MM.1S (cell line): ENCODE measurements around the gene GTF3C5.

Experiments used
- DNase-seq: peaks from one replicate; pipeline ENCODE4 v3.0.0-alpha.2; 2015
- H2AFZ ChIP-seq: fragments of 300-600 bp; sonication (generic); 2 replicates; pipeline ENCODE4 v1.6.0; 2016; ENCODE audit warnings: antibody characterized with exemption, low read length
- H3F3A ChIP-seq: fragments of 300-600 bp; sonication (generic); 2 replicates; pipeline ENCODE4 v1.6.1; 2016; ENCODE audit warnings: mild to moderate bottlenecking, antibody characterized with exemption, low read length, moderate library complexity, mixed read lengths; ENCODE audit not compliant: insufficient read depth
- H3K27ac ChIP-seq: fragments of 300-600 bp; sonication (generic); 2 replicates; pipeline ENCODE4 v1.5.1; 2016; ENCODE audit warnings: mild to moderate bottlenecking, low read length
- H3K27me3 ChIP-seq: fragments of 300-600 bp; sonication (generic); replicated peaks from 2 replicates; pipeline ENCODE4 v1.6.0; 2016; ENCODE audit warnings: low read length; ENCODE audit not compliant: insufficient read depth
- H3K36me3 ChIP-seq: fragments of 300-600 bp; sonication (generic); replicated peaks from 2 replicates; pipeline ENCODE4 v1.6.1; 2016; ENCODE audit warnings: mild to moderate bottlenecking, low read length, mixed read lengths; ENCODE audit not compliant: insufficient read depth
- H3K4me1 ChIP-seq: fragments of 300-600 bp; sonication (generic); 2 replicates; pipeline ENCODE4 v1.6.1; 2016; ENCODE audit warnings: low read length, mixed read lengths
- H3K4me2 ChIP-seq: fragments of 300-600 bp; sonication (generic); 2 replicates; pipeline ENCODE4 v1.6.0; 2016; ENCODE audit warnings: low read depth, low read length
- H3K4me3 ChIP-seq: fragments of 300-600 bp; sonication (generic); 2 replicates; pipeline ENCODE4 v1.5.1; 2016; ENCODE audit warnings: low read length, mixed read lengths
- H3K79me2 ChIP-seq: fragments of 300-600 bp; sonication (generic); 2 replicates; pipeline ENCODE4 v1.6.1; 2016; ENCODE audit warnings: mixed run types, low read length, mixed read lengths
- H3K9ac ChIP-seq: fragments of 300-600 bp; sonication (generic); 2 replicates; pipeline ENCODE4 v1.6.1; 2016; ENCODE audit warnings: low read length, mixed read lengths
- H3K9me2 ChIP-seq: fragments of 300-600 bp; sonication (generic); replicated peaks from 2 replicates; pipeline ENCODE4 v1.6.1; 2016; ENCODE audit warnings: mild to moderate bottlenecking, low read length, mixed read lengths; ENCODE audit not compliant: insufficient read depth
- H3K9me3 ChIP-seq: fragments of 300-600 bp; sonication (generic); replicated peaks from 2 replicates; pipeline ENCODE4 v1.6.1; 2016; ENCODE audit warnings: mild to moderate bottlenecking, low read length, mixed read lengths; ENCODE audit not compliant: insufficient read depth
- H4K20me1 ChIP-seq: fragments of 300-600 bp; sonication (generic); 2 replicates; pipeline ENCODE4 v1.6.1; 2016; ENCODE audit warnings: mild to moderate bottlenecking, low read length, moderate library complexity, mixed read lengths; ENCODE audit not compliant: insufficient read depth
- CTCF ChIP-seq: fragments of 300-600 bp; sonication (generic); IDR thresholded peaks from 2 replicates; pipeline ENCODE4 v1.5.1; 2016; ENCODE audit warnings: antibody characterized with exemption, low read length, mixed read lengths
- EZH2 ChIP-seq: fragments of 300-600 bp; sonication (generic); optimal IDR thresholded peaks from 2 replicates; pipeline ENCODE3; 2017; ENCODE audit warnings: low read depth, mild to moderate bottlenecking, antibody characterized with exemption, low read length, mixed read lengths
- EZH2phosphoT487 ChIP-seq: fragments of 300-600 bp; sonication (generic); IDR thresholded peaks from 2 replicates; pipeline ENCODE4 v1.6.1; 2018; ENCODE audit warnings: antibody characterized with exemption, low read length

Gene GTF3C5

DNA sequence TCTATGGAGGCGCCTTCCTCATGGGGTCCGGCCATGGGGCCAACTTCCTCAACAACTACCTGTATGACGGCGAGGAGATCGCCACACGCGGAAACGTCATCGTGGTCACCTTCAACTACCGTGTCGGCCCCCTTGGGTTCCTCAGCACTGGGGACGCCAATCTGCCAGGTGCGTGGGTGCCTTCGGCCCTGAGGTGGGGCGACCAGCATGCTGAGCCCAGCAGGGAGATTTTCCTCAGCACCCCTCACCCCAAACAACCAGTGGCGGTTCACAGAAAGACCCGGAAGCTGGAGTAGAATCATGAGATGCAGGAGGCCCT, 34.2 kb downstream of the GTF3C5 start:
- peaks cover 3% of the 10 kb centered on the region; the same call in 1 of the 2 replicates for H3F3A ChIP-seq
- no peak overlapping the region for H3K27ac ChIP-seq
- H3K9me3 ChIP-seq, result no peaks in the 10 kb centered on the region
- no peak overlapping the region for H3K4me3 ChIP-seq
- H3K79me2 ChIP-seq, result no peaks in the 10 kb centered on the region
- no peak overlapping the region for H3K9ac ChIP-seq
- H3K27me3 ChIP-seq, result 0 out of 2 replicates have a peak, but pooled peaks cover 10% of the 10 kb centered on the region
- H3K4me1 ChIP-seq, result 0 out of 2 replicates have a peak, but pooled peaks cover 4% of the 10 kb centered on the region
- H4K20me1 ChIP-seq, result no peaks in the 10 kb centered on the region
- no peaks in the 10 kb centered on the region for H3K36me3 ChIP-seq
- DNase-seq, result no peak
- no peak overlapping the region for H3K4me2 ChIP-seq
- H2AFZ ChIP-seq, result no peak overlapping the region
- H3K9me2 ChIP-seq, result no peaks in the 10 kb centered on the region
- TF ChIP-seq EZH2, result no peak
- no peak for TF ChIP-seq EZH2phosphoT487
- no peak for TF ChIP-seq CTCF

DNA sequence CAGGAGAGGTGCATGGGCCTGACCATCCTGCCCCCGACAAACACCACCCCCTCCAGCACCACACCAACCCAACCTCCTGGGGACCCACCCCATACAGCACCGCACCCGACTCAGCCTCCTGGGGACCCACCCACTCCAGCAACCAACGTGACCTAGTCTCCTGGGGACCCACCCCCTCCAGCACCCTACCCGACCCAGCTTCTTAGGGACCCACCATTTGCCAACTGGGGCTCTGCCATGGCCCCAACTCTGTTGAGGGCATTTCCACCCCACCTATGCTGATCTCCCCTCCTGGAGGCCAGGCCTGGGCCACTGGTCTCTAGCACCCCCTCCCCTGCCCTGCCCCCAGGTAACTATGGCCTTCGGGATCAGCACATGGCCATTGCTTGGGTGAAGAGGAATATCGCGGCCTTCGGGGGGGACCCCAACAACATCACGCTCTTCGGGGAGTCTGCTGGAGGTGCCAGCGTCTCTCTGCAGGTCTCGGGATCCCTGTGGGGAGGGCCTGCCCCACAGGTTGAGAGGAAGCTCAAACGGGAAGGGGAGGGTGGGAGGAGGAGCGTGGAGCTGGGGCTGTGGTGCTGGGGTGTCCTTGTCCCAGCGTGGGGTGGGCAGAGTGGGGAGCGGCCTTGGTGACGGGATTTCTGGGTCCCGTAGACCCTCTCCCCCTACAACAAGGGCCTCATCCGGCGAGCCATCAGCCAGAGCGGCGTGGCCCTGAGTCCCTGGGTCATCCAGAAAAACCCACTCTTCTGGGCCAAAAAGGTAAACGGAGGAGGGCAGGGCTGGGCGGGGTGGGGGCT, 35.6 kb downstream of the GTF3C5 start:
- Histone ChIP-seq H3K27me3 (0 out of 2 replicates have a peak, but pooled peaks cover 10% of the 10 kb centered on the region), H3K9ac (no peak overlapping the region)

GRCh38 chr9:133067006-133067405, 36.2 kb downstream of the GTF3C5 start:
- no peak for DNase-seq
- Histone ChIP-seq H3K4me3 (no peak overlapping the region), H3K4me2 (no peak overlapping the region), H3K27me3 (0 out of 2 replicates have a peak, but pooled peaks cover 10% of the 10 kb centered on the region), H3K9ac (no peak overlapping the region), H3F3A (no peaks in the 10 kb centered on the region), H3K36me3 (no peaks in the 10 kb centered on the region), H3K79me2 (no peaks in the 10 kb centered on the region), H4K20me1 (no peaks in the 10 kb centered on the region), H3K9me2 (no peaks in the 10 kb centered on the region), H2AFZ (no peak overlapping the region), H3K9me3 (no peaks in the 10 kb centered on the region), H3K27ac (no peak overlapping the region), H3K4me1 (no peaks in the 10 kb centered on the region)
- TF ChIP-seq EZH2, result no peak
- no peak for TF ChIP-seq EZH2phosphoT487
- no peak for TF ChIP-seq CTCF

More for the DNA sequence above, 35.6 kb downstream of the GTF3C5 start:
- no peak overlapping the region for H3K4me3 ChIP-seq
- no peaks in the 10 kb centered on the region for H3K9me2 ChIP-seq
- no peaks in the 10 kb centered on the region for H3K9me3 ChIP-seq
- no peak for TF ChIP-seq EZH2
- no peak for TF ChIP-seq EZH2phosphoT487
- no peak for TF ChIP-seq CTCF
- no peaks in the 10 kb centered on the region for H4K20me1 ChIP-seq
- H3K4me2 ChIP-seq, result no peak overlapping the region
- no peaks in the 10 kb centered on the region for H3K79me2 ChIP-seq
- H3K27ac ChIP-seq, result no peak overlapping the region
- no peaks in the 10 kb centered on the region for H3F3A ChIP-seq
- no peaks in the 10 kb centered on the region for H3K4me1 ChIP-seq
- no peak overlapping the region for H2AFZ ChIP-seq
- H3K36me3 ChIP-seq, result no peaks in the 10 kb centered on the region
- no peak for DNase-seq
